Loucy (cell line): ENCODE data around the gene CYB5R3.

ENCODE experiments used
- EZH2phosphoT487 ChIP-seq: fragments of 200-600 bp; IDR thresholded peaks from 2 replicates; pipeline ENCODE4 v1.6.1; 2018; ENCODE audit warnings: antibody characterized with exemption, mild to moderate bottlenecking, moderate library complexity, borderline replicate concordance
- TF ChIP-seq, protein P1 (sequence below): fragments of 200-600 bp; sonication (generic); conservative IDR thresholded peaks from 2 replicates; pipeline ENCODE4 v1.5.1; 2014; ENCODE audit warnings: mild to moderate bottlenecking, antibody characterized with exemption, low read length

DNA sequence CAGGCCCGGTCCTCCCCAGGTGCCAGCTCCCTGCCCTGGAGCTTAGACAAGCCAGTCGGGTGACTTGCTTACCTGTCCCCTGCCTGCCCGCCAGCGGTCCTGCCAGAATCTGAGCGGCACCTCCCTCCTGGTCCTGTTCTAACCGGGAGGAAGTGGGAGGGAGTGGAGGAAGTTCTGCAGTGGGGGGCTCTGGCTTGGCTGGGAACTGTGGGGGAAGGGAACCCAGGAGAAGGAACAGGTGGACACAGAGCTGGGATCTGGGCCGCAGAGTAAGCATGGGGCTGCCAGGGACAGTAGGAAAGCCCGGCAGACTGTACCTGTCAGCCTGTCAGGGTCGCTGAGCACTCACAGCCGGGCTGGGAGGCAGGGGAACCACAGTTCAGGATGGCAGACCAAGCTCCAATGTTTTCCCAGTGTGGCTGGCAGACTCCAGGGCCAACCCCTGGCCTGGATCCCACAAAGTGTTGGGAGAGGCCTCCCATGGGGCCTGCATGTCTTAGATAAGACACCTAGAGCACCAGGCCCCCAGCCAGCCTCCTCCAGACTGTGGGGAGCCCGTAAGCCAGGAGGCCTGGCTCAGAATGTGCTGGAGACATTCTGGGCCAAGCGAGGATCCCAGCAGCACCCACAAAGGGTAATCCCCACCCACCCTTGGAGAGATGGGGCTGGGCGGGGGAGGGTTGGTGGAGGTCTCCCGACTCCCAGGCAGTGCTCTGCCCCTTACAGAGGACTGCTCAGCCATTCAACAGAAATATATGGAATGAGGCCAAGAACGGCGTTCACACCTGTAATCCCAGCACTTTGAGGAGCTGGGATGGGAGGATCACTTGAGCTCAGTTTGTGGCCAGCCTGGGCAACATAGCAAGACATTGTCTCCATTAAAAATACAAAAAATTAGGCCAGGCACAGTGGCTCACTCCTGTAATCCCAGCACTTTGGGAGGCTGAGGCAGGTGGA, 2.3 kb downstream of the CYB5R3 start:
- TF ChIP-seq, protein P1, sequence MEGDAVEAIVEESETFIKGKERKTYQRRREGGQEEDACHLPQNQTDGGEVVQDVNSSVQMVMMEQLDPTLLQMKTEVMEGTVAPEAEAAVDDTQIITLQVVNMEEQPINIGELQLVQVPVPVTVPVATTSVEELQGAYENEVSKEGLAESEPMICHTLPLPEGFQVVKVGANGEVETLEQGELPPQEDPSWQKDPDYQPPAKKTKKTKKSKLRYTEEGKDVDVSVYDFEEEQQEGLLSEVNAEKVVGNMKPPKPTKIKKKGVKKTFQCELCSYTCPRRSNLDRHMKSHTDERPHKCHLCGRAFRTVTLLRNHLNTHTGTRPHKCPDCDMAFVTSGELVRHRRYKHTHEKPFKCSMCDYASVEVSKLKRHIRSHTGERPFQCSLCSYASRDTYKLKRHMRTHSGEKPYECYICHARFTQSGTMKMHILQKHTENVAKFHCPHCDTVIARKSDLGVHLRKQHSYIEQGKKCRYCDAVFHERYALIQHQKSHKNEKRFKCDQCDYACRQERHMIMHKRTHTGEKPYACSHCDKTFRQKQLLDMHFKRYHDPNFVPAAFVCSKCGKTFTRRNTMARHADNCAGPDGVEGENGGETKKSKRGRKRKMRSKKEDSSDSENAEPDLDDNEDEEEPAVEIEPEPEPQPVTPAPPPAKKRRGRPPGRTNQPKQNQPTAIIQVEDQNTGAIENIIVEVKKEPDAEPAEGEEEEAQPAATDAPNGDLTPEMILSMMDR = no peak
- TF ChIP-seq EZH2phosphoT487 = no peak
